GM18909 (cell line): ENCODE measurements around the gene FBXO28.

Experiments used
- ATAC-seq: cut with Tn5 transposase; IDR thresholded peaks from one replicate; pipeline ENCODE4 v1.9.1; 2021; ENCODE audit warnings: mild to moderate bottlenecking; ENCODE audit not compliant: unreplicated experiment, poor library complexity

The FBXO28 gene

DNA sequence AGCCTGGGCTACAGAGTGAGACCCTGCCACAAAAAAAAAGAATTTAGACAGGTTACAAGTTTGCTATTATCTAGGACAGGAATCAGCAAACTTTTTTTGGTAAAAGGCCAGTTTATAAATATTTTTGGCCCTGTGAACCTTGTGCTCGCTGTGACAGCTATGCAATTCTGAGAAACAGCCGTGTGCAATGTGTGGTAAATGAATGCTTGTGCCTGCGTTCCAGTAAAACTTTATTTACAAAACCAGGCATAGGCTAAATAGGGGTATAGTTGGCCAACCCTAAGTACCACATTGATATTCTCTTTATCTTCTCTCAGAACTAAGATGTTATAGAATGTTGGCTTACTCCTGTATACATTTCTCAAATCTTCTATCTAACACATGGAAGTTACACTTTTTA, 24.3 kb downstream of the FBXO28 start:
- no peak for ATAC-seq

DNA sequence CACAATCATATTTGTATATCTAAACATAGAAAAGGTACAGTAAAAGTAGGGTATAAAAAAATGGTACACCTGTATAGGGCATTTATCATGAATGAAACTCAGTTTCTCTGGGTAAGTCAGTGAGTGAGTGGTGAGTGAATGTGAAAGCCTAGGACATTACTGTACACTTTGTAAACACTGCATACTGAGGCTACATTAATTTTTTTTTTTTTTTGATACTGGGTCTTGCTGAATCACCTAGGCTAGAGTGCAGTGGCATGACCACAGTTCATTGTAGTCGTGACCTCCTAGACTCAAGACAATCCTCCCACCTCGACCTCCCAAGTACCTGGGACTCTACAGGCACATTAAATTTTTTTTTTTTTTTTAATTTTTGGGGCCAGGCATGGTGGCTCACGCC, 27.8 kb downstream of the FBXO28 start:
- no peak for ATAC-seq

DNA sequence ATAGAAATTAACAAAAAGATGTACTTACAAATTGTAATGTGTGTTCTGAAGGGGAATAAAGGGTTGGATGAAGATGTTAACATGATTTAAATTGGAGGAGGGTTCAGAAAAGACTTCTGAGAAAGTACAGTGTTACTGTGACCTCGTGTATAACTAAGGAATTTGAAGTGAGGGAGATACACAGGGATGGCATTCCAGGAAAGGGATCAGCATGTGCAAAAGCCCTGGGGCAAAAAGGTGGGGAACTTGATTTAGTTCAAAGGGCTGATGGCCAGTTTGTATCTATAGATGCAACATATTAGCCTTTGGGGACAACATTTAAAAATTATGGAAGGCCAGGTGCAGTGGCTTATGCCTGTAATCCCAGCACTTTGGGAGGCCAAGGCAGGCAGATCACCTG, 35.8 kb downstream of the FBXO28 start:
- ATAC-seq = no peak

DNA sequence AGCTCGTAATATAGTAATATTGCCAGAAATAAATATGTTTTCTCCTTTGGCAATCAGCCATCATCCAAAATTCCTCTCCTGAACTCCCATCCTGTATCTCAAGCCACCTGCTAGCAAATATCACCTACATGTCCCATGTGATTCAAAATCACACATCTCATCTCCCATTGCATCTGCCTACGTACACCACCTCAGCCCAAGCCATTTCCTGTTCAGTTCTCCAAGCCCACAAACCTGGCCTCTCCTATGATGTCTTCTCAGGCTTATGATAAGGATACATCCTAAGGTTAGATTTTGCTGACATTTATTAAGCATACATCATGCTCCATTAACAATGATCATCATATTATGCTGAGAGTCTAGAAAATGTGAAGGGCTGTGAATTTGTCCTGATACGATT, 37.2 kb downstream of the FBXO28 start:
- ATAC-seq = no peak

DNA sequence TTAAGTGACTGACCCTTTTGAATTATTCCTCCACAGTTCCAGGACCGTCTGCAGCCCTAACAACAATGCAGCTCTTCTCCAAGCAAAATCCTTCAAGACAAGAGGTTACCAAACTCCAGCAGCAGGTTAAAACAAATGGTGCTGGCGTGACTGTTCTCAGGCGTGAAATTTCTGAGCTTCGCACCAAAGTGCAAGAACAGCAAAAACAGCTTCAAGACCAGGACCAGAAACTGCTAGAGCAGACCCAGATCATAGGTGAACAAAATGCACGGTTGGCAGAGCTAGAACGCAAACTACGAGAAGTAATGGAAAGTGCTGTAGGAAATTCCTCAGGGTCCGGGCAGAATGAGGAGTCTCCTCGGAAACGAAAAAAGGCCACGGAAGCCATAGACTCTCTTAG, 43.4 kb downstream of the FBXO28 start:
- no peak for ATAC-seq

DNA sequence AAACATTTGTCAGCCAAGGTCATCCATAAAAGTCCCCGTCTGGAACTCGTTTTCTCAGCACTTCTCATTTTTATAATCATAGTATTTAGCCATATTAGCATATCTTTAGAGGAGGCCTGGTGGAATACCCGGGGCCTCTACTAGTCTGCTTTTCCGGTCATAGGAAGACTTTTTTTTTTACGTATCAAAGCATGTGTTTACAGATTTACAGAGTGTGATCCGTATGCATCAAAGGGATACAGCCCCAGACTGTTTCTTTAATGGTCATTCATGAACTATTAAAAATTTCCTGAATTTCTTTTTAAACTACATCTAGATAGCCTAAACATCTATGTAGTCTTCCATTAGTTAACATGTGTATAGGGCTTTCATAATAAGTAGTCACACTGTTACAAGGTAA, 45.6 kb downstream of the FBXO28 start:
- no peak for ATAC-seq

DNA sequence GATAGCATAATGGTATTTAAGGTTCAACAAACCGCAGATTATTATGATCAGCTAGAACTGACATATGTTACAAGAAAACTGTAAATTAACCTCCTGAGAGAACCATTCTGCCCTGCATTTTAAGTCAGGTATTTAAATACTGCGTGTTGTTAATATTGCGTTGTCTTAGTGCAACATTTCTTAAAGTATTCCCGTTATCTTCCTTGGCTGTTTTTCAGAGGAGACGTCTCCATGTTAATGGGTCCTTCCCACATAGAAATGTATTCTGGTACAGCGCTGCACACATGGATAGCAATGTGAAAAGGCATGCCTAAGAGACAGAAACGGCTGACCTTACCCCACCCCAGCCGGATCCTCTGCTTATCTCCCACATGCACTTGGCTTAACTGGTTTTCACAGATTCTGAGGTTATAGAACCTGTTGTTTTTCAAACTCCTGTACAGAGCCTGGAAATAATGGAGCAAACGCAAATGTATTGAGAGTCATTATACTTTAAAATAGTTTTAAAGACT, 46.3 kb downstream of the FBXO28 start:
- no peak for ATAC-seq

DNA sequence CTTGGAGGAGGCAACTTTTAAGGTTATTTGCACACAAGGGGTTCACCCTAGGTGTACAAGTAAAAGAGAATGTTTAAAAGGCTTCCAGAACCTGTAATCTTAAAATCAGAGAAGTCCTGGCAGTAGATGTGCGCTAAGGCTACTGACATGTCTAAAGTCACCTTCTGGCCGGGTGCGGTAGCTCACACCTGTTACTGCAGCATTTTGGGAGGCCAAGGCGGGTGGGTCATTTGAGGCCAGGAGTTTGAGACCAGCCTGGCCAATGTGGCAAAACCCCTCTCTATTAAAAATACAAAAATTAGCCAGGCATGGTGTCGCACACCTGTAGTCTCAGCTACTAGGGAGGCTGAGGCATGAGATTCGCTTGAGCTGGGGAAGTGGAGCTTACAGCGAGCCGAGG, 48.9 kb downstream of the FBXO28 start:
- no peak for ATAC-seq

DNA sequence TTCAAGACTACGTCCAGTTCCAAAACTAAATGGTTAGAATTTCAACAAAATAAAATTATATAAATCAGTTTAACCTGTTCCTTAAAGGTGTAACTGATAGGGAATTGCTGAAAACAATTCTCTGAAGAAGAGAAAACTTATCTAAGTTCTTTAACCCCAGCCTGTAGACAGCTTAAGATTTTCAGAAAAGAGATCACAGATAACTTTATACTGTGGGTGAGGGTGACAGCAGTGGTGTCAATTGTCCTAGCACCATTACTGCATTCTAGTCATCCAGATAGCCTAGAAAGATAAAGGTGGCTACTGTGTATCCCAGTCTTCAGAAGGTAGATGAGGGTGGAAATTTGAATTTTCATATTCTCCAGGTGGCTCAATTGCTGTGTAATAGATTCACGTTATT, 49.4 kb downstream of the FBXO28 start:
- no peak for ATAC-seq

DNA sequence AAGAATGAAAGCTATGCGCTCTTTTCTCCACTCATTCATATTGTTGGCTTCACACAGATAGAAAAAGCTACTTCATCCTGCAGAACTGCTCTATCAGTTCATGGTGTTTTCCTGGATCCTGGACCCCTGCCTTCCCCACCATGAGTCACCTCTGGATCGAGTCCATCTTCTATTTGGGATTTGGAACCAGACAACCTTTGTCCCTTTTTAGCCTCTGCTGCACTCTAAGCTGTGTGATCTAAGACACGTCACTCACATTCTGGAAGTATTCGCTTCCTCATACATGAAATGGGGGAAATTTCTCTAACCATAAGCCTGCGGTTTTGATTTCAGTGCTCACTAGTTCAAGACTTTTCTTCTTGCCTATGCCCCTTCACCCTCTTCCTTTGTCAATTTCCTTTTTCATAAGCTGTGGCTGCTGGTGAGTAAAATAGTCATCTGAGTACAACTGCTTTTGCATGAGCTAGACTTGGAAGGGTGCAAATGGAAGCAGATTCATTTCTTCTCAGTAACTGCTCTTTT, 55.0 kb downstream of the FBXO28 start:
- ATAC-seq = peak; percentile 94

DNA sequence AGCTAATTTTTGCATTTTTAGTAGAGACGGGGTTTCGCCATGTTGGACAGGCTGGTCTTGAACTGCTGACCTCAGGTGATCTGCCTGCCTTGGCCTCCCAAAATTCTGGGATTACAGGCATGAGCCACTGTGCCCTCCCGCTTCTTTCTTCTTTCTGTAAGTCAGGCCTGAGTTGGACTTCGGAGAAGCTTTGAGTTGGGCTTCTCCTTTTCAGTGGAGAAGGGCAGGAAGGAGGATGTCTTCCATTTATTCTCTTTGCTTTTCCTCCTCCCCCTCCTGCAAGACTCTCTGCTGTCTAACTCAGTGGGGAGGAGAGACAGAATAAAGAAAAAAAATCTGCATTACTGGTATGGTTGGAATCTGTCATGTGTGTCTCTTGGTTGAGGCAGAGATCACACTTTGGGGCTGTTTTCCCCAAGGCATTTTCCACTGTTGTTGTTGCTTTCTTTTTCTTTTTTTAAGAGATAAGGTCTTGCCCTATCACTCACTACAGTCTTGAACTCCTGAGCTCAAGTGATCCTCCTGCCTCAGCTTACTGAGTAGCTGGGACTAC, 55.9 kb downstream of the FBXO28 start:
- no peak for ATAC-seq

DNA sequence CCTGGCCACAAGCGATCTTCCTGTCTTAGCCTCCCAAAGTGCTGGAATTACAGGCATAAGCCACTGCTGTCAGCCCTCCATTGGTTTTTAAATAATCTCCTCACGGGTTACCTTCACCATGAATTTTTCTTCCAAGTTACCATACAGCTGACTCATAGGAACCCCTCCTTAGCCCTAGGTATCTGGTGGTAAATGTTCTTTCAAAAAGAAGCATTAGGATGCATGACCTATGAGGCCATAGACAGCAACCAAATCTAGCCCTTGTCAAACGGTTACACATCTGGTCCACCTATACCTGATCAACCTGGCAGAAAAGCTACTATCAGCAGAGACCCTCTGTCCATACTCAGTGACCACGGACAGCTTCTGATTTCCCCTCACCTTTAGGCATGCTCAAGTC, 56.4 kb downstream of the FBXO28 start:
- no peak for ATAC-seq

DNA sequence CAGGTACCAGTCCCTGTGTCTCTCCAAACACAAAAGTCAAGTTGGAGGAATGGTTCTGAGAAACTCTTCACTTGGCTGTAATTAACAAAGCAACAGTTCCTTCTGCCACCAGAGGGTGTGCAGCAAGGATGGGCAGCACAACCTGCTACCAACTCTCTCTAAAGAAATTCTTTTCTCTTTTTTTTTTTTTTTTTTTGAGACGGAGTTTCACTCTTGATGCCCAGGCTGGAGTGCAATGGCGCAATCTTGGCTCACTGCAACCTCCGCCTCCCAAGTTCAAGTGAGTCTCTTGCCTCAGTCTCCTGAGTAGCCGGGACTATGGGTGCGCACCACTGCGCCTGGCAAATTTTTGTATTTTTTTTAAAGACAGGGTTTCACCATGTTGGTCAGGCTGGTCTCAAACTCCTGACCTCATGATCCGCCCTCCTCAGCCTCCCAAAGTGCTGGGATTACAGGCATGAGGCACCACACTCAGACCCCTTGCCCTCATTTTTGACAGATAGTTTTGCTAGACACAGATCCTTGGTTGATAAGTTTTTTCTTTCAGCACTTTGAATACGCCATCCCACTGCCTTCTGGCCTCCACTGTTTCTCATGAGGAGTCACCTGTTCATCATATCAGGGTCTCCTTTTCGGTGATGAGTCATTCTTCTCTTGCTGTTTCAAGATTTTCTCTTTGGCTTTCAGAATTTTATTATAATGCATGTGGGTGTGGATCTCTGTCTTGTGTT, 57.0 kb downstream of the FBXO28 start:
- no peak for ATAC-seq

DNA sequence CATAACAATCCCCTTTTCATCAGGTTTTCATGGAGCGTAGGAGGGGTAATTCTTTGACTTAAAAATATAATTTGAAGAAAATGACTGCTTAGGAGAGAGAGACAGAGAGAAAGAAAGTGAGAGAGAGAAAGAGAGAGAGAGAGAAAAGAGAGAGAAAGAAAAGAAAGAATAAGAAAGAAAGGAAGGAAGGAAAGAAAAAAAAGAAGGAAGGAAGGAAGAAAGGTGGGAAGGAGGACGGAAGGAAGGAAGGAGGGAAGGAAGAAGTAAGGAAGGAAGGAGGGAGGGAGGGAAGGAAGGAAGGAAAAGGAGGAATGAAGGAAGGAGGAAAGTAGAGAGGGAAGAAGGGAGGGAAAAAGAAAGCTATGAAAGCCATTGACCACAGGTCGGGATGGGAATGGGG, 58.3 kb downstream of the FBXO28 start:
- no peak for ATAC-seq

DNA sequence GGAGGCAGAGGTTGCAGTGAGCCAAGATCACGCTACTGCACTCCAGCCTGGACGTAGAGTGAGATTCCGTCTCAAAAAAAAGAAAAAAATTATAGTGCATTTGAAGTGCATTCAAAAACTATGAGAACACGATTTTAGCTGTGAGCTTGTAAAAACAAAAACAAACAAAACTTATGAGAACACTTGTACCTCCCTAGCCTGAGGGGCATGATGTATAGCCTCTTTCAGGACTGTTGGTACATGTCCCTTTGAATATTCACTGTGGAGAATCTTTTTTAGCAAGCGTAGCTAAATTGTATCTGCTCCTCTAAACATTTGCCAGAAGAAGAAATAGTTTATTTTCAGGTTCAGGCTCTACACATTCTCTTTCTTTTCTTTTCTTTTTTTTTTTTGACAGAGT, 59.6 kb downstream of the FBXO28 start:
- ATAC-seq = no peak

DNA sequence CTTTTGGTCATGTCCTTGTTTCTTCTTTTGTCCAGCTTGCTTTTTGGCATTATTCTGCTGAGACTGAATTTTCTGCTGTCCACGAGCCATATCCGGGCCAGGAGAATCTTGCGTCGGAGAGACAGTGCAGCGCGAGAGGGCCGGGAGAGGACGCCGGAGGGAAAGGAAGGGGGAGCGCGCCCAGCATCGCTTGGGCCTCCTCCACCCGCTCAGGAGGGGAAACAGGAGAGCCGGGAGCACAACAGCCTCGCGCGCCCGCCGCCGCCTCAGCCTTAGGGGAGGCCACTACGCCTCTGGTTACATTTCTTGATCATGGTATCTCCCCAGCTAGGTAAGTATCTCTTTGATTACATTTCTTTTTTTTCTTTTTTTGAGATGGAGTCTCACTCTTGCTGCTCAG, 61.7 kb downstream of the FBXO28 start:
- ATAC-seq = no peak

DNA sequence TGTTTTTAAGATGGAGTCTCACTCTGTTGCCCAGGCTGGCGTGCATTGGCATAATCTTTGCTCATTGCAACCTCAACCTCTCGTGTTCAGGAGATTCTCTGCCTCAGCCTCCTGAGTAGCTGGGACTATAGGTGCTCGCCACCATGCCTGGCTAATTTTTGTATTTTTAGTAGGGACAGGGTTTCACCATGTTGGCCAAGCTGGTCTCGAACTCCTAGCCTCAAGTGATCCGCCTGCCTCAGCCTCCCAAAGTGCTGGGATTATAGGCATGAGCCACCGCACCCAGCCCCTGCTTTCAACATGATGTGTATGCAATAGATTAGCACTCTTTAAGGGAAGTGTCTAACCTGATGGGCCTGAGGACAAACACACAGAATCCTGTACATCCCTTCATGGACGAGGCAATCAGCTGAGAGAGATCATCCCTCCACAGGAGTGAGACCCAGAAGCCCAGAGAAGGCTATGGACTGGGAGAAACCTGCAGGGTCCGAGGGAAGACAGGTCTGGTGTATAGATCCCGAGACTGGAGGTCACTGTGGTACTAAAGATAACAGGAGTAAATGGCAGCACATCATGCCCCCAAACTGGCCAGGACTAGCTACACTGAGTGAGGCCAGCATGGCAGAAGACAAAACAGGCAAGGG, 63.6 kb downstream of the FBXO28 start:
- ATAC-seq = no peak

DNA sequence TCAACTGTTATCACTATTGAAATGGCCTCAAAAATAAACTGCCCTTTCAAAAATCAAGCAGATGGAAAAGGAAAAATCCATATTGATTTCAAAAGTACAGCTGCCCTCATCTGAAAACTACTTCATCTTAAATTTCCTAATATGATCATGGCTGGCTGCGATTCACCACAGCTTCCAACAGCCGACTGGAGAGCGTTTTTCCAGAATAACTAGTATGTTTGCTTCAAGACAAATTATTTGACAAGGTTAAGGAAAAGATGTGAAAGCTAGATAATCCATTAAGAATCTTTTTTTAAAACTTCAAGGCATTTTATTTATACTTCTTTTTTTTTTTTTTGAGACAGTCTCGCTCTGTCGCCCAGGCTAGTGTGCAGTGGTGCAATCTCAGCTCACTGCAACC, 65.0 kb downstream of the FBXO28 start:
- ATAC-seq = no peak

DNA sequence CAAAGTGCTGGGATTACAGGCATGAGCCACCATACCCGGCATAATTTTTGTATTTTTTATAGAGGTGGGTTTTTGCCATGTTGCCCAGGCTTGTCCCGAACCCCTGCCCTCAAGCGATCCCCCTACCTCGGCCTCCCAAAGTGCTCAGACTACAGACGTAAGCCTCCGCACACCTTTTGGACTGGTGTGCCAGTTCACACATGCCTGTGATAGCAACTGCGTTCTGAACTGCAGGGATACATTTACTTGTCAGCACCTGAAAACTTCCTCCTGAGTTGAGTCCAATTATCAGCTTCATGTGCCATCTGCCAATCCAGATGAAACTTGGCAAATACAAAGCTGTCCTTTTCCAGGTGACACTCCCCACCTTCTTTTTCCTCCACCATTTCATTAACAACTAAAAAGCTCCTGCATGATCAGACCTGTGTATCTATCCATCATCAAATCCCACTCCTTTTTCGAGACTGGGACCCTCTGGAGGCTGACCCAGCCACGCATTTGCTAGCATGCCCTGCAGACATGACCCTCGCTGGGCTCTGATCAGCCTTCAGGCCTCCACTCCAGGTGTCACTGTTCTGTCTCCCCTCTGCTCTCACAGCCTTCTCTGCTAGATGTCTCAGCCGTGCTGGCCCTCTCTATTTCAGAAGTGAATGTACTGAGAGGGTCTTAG, 67.0 kb downstream of the FBXO28 start:
- no peak for ATAC-seq

DNA sequence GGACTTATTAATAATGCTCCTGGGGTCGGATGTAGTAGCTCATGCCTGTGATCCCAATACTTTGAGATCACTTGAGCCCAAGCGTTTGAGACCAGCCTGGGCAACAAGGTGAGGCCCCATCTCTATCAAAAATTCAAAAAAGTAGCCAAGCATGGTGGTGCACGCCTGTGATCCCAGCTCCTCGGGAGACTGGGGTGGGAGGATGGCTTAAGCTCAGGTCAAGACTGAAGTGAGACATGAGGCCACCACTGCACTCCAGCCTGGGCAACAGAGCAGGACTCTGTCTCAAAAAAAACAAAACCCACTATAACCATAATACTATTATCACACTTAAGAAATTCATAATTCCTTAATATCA, 67.5 kb downstream of the FBXO28 start:
- ATAC-seq = no peak
